IMR-90 (cell line): ENCODE results near the gene SPATA16. TPM values are rescaled to one million over a fixed set of nuclear protein-coding genes. Genes with fewer than 3 reads are reported as not detected.

Source experiments
- ATAC-seq: fragments of 200-7000 bp; cut with Tn5 transposase; 2 replicates; pipeline ENCODE4 v1.9.1; 2020; ENCODE audit warnings: low read depth, mild to moderate bottlenecking, moderate library complexity
- BruUV-seq: library from RNA; stranded (reverse); fragments of 400-500 nt; replicated peaks from 2 replicates; lab custom pipeline; 2021; lab: Mats Ljungman, UMichigan
- CTCF ChIA-PET: fragments of 300-600 bp; formaldehyde crosslinking; extraction: SDS; loops from one replicate; lab custom pipeline; 2021; ENCODE audit warnings: antibody characterized with exemption; lab: Yijun Ruan, JAX
- POLR2A ChIA-PET: fragments of 300-600 bp; sonication (Branson Sonifier 250); formaldehyde crosslinking; loops from one replicate; lab custom pipeline; 2022; ENCODE audit warnings: antibody characterized with exemption; ENCODE audit not compliant: unreplicated experiment; lab: Charles Lee
- DNase-seq: peaks from one replicate; pipeline ENCODE4 v3.0.0; 2013
- H2AFZ ChIP-seq: replicated peaks from 2 replicates; pipeline ENCODE3; 2013; ENCODE audit warnings: low read length, mild to moderate bottlenecking; ENCODE audit not compliant: poor library complexity
- H2AK5ac ChIP-seq: 2 replicates; pipeline ENCODE4 v1.6.1; 2013; ENCODE audit warnings: low read depth, low read length, inconsistent platforms
- H2AK9ac ChIP-seq: replicated peaks from 2 replicates; pipeline ENCODE3; 2013; ENCODE audit warnings: mild to moderate bottlenecking, low read depth, low read length, moderate library complexity; ENCODE audit not compliant: poor library complexity
- H2BK120ac ChIP-seq: 2 replicates; pipeline ENCODE4 v1.6.1; 2013; ENCODE audit warnings: low read depth, low read length, inconsistent platforms
- H2BK15ac ChIP-seq: 3 replicates; pipeline ENCODE4 v1.6.1; 2013; ENCODE audit warnings: low read depth, low read length, inconsistent platforms
- H2BK20ac ChIP-seq: 2 replicates; pipeline ENCODE4 v1.6.1; 2013; ENCODE audit warnings: low read depth, mild to moderate bottlenecking, inconsistent platforms, low read length, moderate library complexity
- H2BK5ac ChIP-seq: 2 replicates; pipeline ENCODE4 v1.6.1; 2013; ENCODE audit warnings: mild to moderate bottlenecking, low read depth, low read length, inconsistent platforms; ENCODE audit not compliant: poor library complexity, severe bottlenecking
- H3K14ac ChIP-seq: replicated peaks from 2 replicates; pipeline ENCODE4 v1.6.1; 2013; ENCODE audit warnings: low read depth, low read length, inconsistent platforms
- H3K18ac ChIP-seq: 2 replicates; pipeline ENCODE4 v1.6.1; 2013; ENCODE audit warnings: low read depth, low read length, control low read depth
- H3K23ac ChIP-seq: 2 replicates; pipeline ENCODE4 v1.6.1; 2013; ENCODE audit warnings: low read depth, low read length, inconsistent platforms
- H3K27ac ChIP-seq: 2 replicates; pipeline ENCODE4 v1.5.1; 2013; ENCODE audit warnings: mild to moderate bottlenecking, control low read depth, low read length; ENCODE audit not compliant: insufficient read depth
- H3K27me3 ChIP-seq: 2 replicates; pipeline ENCODE4 v1.6.1; 2013; ENCODE audit warnings: low read length; ENCODE audit not compliant: control insufficient read depth, insufficient read depth
- H3K36me3 ChIP-seq: 2 replicates; pipeline ENCODE4 v1.6.1; 2013; ENCODE audit warnings: low read length, mixed read lengths; ENCODE audit not compliant: control insufficient read depth, insufficient read depth
- H3K4ac ChIP-seq: 2 replicates; pipeline ENCODE4 v1.6.1; 2013; ENCODE audit warnings: low read depth, low read length, inconsistent platforms
- H3K4me1 ChIP-seq: 2 replicates; pipeline ENCODE4 v1.6.1; 2013; ENCODE audit warnings: low read length, mixed read lengths; ENCODE audit not compliant: control insufficient read depth, insufficient read depth
- H3K4me2 ChIP-seq: 2 replicates; pipeline ENCODE4 v1.6.1; 2013; ENCODE audit warnings: low read depth, mild to moderate bottlenecking, control low read depth, low read length, moderate library complexity
- H3K4me3 ChIP-seq: 2 replicates; pipeline ENCODE4 v1.5.1; 2013; ENCODE audit warnings: low read depth, mild to moderate bottlenecking, control low read depth, low read length, moderate library complexity; ENCODE audit not compliant: insufficient read depth
- H3K56ac ChIP-seq: 2 replicates; pipeline ENCODE4 v1.6.1; 2013; ENCODE audit warnings: low read length, inconsistent platforms; ENCODE audit not compliant: insufficient read depth; ENCODE audit errors: extremely low read depth
- H3K79me1 ChIP-seq, 2 experiments: 2 replicates each; pipeline ENCODE4 v1.6.1; 2013; ENCODE audit warnings: low read length in 2 of 2, inconsistent platforms in 1 of 2, low read depth in 1 of 2
- H3K9ac ChIP-seq: 2 replicates; pipeline ENCODE4 v1.6.1; 2013; ENCODE audit warnings: low read depth, low read length, control low read depth
- H3K9me1 ChIP-seq: 2 replicates; pipeline ENCODE4 v1.6.1; 2013; ENCODE audit warnings: low read length, inconsistent platforms; ENCODE audit not compliant: insufficient read depth
- H3K9me3 ChIP-seq: 2 replicates; pipeline ENCODE4 v1.6.1; 2013; ENCODE audit warnings: low read length; ENCODE audit not compliant: control insufficient read depth, insufficient read depth
- H4K20me1 ChIP-seq: 2 replicates; pipeline ENCODE4 v1.6.1; 2013; ENCODE audit warnings: low read length, inconsistent platforms; ENCODE audit not compliant: insufficient read depth
- H4K5ac ChIP-seq: 2 replicates; pipeline ENCODE4 v1.6.1; 2013; ENCODE audit warnings: mild to moderate bottlenecking, low read depth, low read length, control low read depth
- H4K8ac ChIP-seq, 2 experiments: 2 replicates each; pipeline ENCODE4 v1.6.1; 2013; ENCODE audit warnings: low read depth in 2 of 2, low read length in 2 of 2, control low read depth in 1 of 2, inconsistent platforms in 1 of 2
- H4K91ac ChIP-seq: 2 replicates; pipeline ENCODE4 v1.6.1; 2013; ENCODE audit warnings: low read depth, low read length, inconsistent platforms; ENCODE audit not compliant: insufficient read depth
- CEBPB ChIP-seq: IDR thresholded peaks from 2 replicates; pipeline ENCODE4 v1.6.1; 2012; ENCODE audit warnings: low read depth, low read length, improper control_type of control experiment
- CHD1 ChIP-seq: IDR thresholded peaks from 2 replicates; pipeline ENCODE4 v1.6.1; 2012; ENCODE audit warnings: low read depth, low read length, improper control_type of control experiment
- FOS ChIP-seq: fragments of 150-350 bp; IDR thresholded peaks from 2 replicates; pipeline ENCODE4 v1.6.1; 2016; ENCODE audit warnings: low read depth, low read length
- MAFK ChIP-seq: IDR thresholded peaks from 2 replicates; pipeline ENCODE4 v1.6.1; 2012; ENCODE audit warnings: low read depth, low read length, improper control_type of control experiment
- MAZ ChIP-seq: IDR thresholded peaks from 2 replicates; pipeline ENCODE4 v1.6.1; 2012; ENCODE audit warnings: low read depth, mild to moderate bottlenecking, low read length, improper control_type of control experiment, moderate library complexity, borderline replicate concordance
- MXI1 ChIP-seq: IDR thresholded peaks from 2 replicates; pipeline ENCODE4 v1.6.1; 2012; ENCODE audit warnings: low read depth, mild to moderate bottlenecking, low read length, moderate library complexity, borderline replicate concordance
- RAD21 ChIP-seq: IDR thresholded peaks from 2 replicates; pipeline ENCODE4 v1.6.1; 2012; ENCODE audit warnings: low read length, improper control_type of control experiment
- RFX5 ChIP-seq: IDR thresholded peaks from 2 replicates; pipeline ENCODE4 v1.8.0; 2012; ENCODE audit warnings: low read depth, mild to moderate bottlenecking, low read length, moderate library complexity
- SMC3 ChIP-seq: fragments of 150-350 bp; IDR thresholded peaks from 2 replicates; pipeline ENCODE4 v1.6.1; 2016; ENCODE audit warnings: low read depth, mild to moderate bottlenecking, antibody characterized with exemption, low read length, moderate library complexity
- WGBS, 2 experiments: methylation state at CpG; one replicate each; pipeline versions ENCODE4 v1.1.5 to v1.1.7; 2013; ENCODE audit warnings: missing lambda C conversion rate in 2 of 2; ENCODE audit not compliant: insufficient read length in 1 of 2; ENCODE audit errors: extremely low coverage in 2 of 2; 5-methylcytosine and 5-hydroxymethylcytosine counted together
- dilution Hi-C: fragments of 300-500 bp; cut with HindIII; formaldehyde crosslinking; loops from one replicate; pipeline ENCODE4 v1.14.3; 2018; ENCODE audit warnings: low sequenced_read_pairs; ENCODE audit not compliant: unreplicated experiment
- in situ Hi-C: fragments of 300-500 bp; cut with MboI; formaldehyde crosslinking; loops from 3 replicates; pipeline ENCODE4 v1.14.3; 2019; ENCODE audit warnings: low sequenced_read_pairs, inconsistent platforms, mixed read lengths
- intact Hi-C: fragments of 100-400 bp; cut with micrococcal nuclease; formaldehyde crosslinking; loops from 2 replicates; pipeline ENCODE4 v1.10.0; 2022
- polyA plus RNA-seq, 3 experiments: library from polyadenylated mRNA; depleted of rRNA; stranded (reverse); fragments of >200 nt; gene quantifications; 2 replicates each; pipeline ENCODE4 v1.2.3, GENCODE V29; 2012; ENCODE audit warnings: low replicate concordance in 1 of 3
- total RNA-seq: library from RNA; depleted of rRNA; stranded (reverse); fragments of >200 nt; gene quantifications from 2 replicates; pipeline ENCODE4 v1.2.3, GENCODE V29; 2012
- TF ChIP-seq, protein P1 (sequence below): conservative IDR thresholded peaks from 2 replicates; pipeline ENCODE4 v1.5.1; 2012; ENCODE audit warnings: mild to moderate bottlenecking, low read depth, low read length, improper control_type of control experiment

Gene SPATA16
- total and polyA plus RNA-seq, 2 of the 4 experiments (the other 2 are of a cell fraction): not detected

DNA sequence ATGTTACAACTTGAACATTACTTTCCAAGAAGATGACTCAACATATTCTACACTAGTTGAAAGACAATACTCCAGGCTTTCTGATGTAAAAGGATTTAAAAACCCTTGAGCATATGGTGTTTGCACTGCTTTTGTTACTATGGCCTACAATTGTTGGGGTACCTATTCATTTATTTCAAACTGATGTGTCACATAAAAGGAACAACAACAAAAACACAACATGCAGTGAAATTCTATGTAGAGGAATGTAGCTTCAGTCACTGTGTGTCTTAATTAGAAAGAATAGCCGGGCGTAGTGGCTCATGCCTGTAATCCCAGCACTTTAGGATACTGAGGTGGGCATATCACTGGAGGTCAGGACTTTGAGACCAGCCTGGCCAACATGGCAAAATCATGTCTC lies 1.6 kb downstream of the SPATA16 start:
- Histone ChIP-seq H2AFZ (no peak overlapping the region), H3K14ac (no peak overlapping the region), H4K20me1 (no peaks in the 10 kb centered on the region), H2AK5ac (no peak overlapping the region), H2BK5ac (no peak overlapping the region), H3K9me3 (no peaks in the 10 kb centered on the region), H4K91ac (no peak overlapping the region), H3K36me3 (no peaks in the 10 kb centered on the region), H3K4me2 (no peak overlapping the region), H2BK15ac (no peak overlapping the region), H2BK20ac (no peak overlapping the region), H2AK9ac (no peak overlapping the region), H3K23ac (no peak overlapping the region), H2BK120ac (no peak overlapping the region), H3K27ac (no peak overlapping the region), H4K5ac (no peak overlapping the region), H3K4ac (no peak overlapping the region), H3K4me3 (no peak overlapping the region), H3K9me1 (no peaks in the 10 kb centered on the region), H3K4me1 (no peaks in the 10 kb centered on the region), H3K56ac (no peak overlapping the region), H3K27me3 (no peaks in the 10 kb centered on the region), H4K8ac (no peak overlapping the region), H3K9ac (no peak overlapping the region), H3K79me1 (no peaks in the 10 kb centered on the region), H3K18ac (no peak overlapping the region)
- POLR2A ChIA-PET: no interaction called here
- intact Hi-C loops: no loop called here
- in situ Hi-C loops: no loop called here
- dilution Hi-C loops: no loop called here
- WGBS, 2 experiments: no CpG with 5 or more reads among the region's 2 CpGs
- CTCF ChIA-PET: no interaction called here
- DNase-seq: no peak
- no peak for ATAC-seq
- TF ChIP-seq CHD1 (no peak), SMC3 (no peak), MXI1 (no peak), RAD21 (no peak), FOS (no peak), RFX5 (no peak), MAZ (no peak), CEBPB (no peak), MAFK (no peak)
- TF ChIP-seq, protein P1, sequence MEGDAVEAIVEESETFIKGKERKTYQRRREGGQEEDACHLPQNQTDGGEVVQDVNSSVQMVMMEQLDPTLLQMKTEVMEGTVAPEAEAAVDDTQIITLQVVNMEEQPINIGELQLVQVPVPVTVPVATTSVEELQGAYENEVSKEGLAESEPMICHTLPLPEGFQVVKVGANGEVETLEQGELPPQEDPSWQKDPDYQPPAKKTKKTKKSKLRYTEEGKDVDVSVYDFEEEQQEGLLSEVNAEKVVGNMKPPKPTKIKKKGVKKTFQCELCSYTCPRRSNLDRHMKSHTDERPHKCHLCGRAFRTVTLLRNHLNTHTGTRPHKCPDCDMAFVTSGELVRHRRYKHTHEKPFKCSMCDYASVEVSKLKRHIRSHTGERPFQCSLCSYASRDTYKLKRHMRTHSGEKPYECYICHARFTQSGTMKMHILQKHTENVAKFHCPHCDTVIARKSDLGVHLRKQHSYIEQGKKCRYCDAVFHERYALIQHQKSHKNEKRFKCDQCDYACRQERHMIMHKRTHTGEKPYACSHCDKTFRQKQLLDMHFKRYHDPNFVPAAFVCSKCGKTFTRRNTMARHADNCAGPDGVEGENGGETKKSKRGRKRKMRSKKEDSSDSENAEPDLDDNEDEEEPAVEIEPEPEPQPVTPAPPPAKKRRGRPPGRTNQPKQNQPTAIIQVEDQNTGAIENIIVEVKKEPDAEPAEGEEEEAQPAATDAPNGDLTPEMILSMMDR: no peak
- no TSS peak for BruUV-seq
